ENCODE measurements around the gene GSK3B.

GRCh38 chr3:119829420-119829819, 264.8 kb downstream of the GSK3B start:
- TF ChIP-seq CTCF (conservative IDR thresholded peaks at IDR 0.05 in 1 of 2, IDR thresholded peaks at IDR 0.05 in 1 of 2; ENCODE audit: low read depth in 1 of 2, low read length in 2 of 2) (no peak), EZH2 (IDR thresholded peaks at IDR 0.05; ENCODE audit: low read length, missing control alignments) (no peak)

Data from fibroblast of lung (primary cell).